H1 (cell line): Measurements from ENCODE around the gene APOL3.

Experiments
- CTCF ChIP-seq, 3 experiments: IDR thresholded peaks; 1 replicate in 2 of 3; 2 replicates in 1 of 3; pipeline versions ENCODE4 v1.5.1 to v1.6.1; 2011; ENCODE audit warnings: low read length in 3 of 3, mild to moderate bottlenecking in 3 of 3, inconsistent platforms in 2 of 3, low read depth in 1 of 3, moderate library complexity in 1 of 3; ENCODE audit not compliant: insufficient read depth in 1 of 3; ENCODE audit errors: control extremely low read depth in 1 of 3
- EP300 ChIP-seq, 2 experiments: IDR thresholded peaks; 1 replicate in 1 of 2; 2 replicates in 1 of 2; pipeline ENCODE4 v1.6.1; 2011 to 2012; ENCODE audit warnings: low read depth in 2 of 2, low read length in 2 of 2, mild to moderate bottlenecking in 2 of 2, borderline replicate concordance in 1 of 2, inconsistent platforms in 1 of 2, moderate library complexity in 1 of 2
- MAFK ChIP-seq: IDR thresholded peaks from 2 replicates; pipeline ENCODE4 v1.6.1; 2012; ENCODE audit warnings: low read depth, mild to moderate bottlenecking, improper control_type of control experiment, low read length
- NRF1 ChIP-seq: IDR thresholded peaks from 2 replicates; pipeline ENCODE4 v1.6.1; 2011; ENCODE audit warnings: mild to moderate bottlenecking, low read depth, low read length, improper control_type of control experiment
- RAD21 ChIP-seq, 2 experiments: IDR thresholded peaks in 1 of 2; conservative IDR thresholded peaks in 1 of 2; 2 replicates each; pipeline ENCODE4 v1.6.1; 2011; ENCODE audit warnings: low read depth in 2 of 2, low read length in 2 of 2, improper control_type of control experiment in 1 of 2, inconsistent platforms in 1 of 2, mild to moderate bottlenecking in 1 of 2, moderate library complexity in 1 of 2
- SP1 ChIP-seq: IDR thresholded peaks from 2 replicates; pipeline ENCODE4 v1.6.1; 2011; ENCODE audit warnings: low read depth, low read length

GRCh38 chr22:36199001-36199551 lies 38.5 kb upstream of the APOL3 start:
- TF ChIP-seq NRF1 = no peak
- no peak for TF ChIP-seq RAD21 (IDR thresholded peaks at IDR 0.05 in 1 of 2, conservative IDR thresholded peaks at IDR 0.05 in 1 of 2; ENCODE audit: low read depth in 2 of 2, low read length in 2 of 2)
- TF ChIP-seq CTCF (IDR thresholded peaks at IDR 0.05; ENCODE audit: control extremely low read depth in 1 of 3, insufficient read depth in 1 of 3, low read depth in 1 of 3, low read length in 3 of 3) = no peak
- TF ChIP-seq SP1 = no peak
- no peak for TF ChIP-seq EP300 (IDR thresholded peaks at IDR 0.05; ENCODE audit: borderline replicate concordance in 1 of 2, low read depth in 2 of 2, low read length in 2 of 2)
- TF ChIP-seq MAFK = no peak
